Measurements from ENCODE around the gene MYO1C.
A peak's percentile ranks its signal among the peaks of the same experiment; 100 is the strongest.
"Not testable (repeated sequence)": the region's sequence is repeated elsewhere in the genome, so short reads cannot be mapped to it uniquely, and the experiment has no call there.

MYO1C gene

GRCh38 chr17:1460233-1460632 lies 32.3 kb downstream of the MYO1C start:
- DNase-seq, result no peak

DNA sequence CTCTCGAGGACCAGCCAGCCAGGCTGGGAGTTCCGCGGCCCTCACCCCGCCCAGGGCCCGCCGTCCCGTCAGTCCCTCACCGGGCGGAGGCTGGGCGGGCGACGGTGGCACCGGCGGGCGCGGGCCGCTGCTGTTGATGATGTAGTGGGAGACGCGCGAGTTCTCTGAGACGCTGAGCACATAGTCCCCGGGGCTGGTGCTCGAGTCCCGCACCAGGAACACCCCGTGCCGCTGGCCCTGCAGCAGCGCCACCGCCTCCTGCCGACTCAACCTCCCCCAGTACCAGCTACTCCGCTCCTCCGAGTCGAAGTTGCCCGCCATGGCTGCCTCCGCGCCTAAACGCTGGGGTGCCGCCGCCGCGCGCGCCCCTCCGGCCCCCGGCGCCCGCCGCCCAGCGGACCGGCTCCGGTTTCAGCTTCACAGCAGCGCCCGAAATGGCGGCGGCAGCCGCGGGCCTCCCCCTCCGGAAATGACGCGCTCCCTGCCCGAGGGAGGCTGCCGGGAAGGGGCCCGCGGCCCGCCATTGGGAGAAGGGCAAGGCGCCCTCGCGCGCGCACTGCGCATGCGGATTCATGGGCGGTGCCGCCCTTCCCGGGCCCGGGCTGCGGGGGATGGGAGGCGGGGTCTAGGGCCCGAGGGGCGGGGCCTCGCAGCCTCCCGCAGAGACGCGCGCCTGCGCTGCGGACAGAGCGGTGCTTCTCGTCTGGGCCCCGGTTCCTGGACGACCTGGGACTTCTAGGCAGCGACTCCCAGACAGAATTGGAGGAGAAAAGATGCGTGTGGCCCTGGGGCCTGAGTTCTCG lies 36.5 kb downstream of the MYO1C start, which contains the start of gene CRK:
Gene CRK, minus strand, starts transcription at position 436 of the 803 bp plus-strand sequence. Its CDS starts 115 bp downstream, at position 321.
- peak; percentile 94 for DNase-seq

- peak; percentile 59 for DNase-seq
Observed at GRCh38 chr17:1455291-1455796, 37.1 kb downstream of the MYO1C start.

- no peak for DNase-seq
Observed at GRCh38 chr17:1454541-1454940, 37.9 kb downstream of the MYO1C start.

GRCh38 chr17:1453694-1454093 lies 38.8 kb downstream of the MYO1C start:
- not testable (repeated sequence) for DNase-seq

- DNase-seq, result no peak
Observed at GRCh38 chr17:1452836-1453235, 39.6 kb downstream of the MYO1C start.

DNA sequence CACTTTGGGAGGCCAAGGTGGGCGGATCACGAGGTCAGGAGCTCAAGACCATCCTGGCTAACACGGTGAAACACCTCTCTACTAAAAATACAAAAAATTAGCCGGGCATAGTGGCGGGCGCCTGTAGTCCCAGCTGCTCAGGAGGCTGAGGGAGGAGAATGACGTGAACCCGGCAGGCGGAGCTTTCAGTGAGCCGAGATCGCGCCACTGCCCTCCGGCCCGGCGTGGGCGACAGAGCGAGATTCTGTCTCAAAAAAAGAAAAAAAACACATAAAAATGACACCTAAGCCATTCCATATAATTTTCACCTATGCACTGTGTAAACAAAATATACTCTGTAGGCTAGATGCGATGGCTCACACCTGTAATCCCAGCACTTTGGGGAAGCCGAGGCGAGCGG lies 42.2 kb downstream of the MYO1C start:
- not testable (repeated sequence) for DNase-seq

DNA sequence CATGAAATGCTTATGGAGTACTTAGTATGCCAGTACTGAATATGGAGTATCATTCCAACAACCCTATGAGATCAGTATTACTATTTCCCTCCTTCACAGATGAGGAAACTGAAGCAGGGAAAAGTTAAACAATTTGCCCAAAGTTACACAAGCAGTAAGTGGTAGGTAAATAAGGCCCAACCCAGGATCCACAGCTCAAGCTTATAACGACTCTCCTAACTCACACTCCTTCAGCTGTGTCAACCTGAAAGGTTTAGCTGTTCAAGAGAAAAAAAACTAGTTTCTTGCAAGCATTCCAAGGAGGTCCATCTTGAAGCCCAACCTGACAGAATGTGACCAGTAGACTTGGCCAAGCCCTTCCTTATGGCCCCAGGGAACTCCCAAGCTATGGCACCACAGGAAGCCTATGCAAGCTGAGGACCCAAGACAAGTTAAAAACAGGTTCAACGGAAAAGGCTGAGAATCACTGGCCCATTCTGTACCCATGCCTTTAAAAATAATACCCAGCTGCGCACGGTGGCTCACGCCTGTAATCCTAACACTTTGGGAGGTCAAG lies 43.0 kb downstream of the MYO1C start:
- no peak for DNase-seq

- DNase-seq, result no peak
Observed at GRCh38 chr17:1447052-1447451, 45.4 kb downstream of the MYO1C start.

DNA sequence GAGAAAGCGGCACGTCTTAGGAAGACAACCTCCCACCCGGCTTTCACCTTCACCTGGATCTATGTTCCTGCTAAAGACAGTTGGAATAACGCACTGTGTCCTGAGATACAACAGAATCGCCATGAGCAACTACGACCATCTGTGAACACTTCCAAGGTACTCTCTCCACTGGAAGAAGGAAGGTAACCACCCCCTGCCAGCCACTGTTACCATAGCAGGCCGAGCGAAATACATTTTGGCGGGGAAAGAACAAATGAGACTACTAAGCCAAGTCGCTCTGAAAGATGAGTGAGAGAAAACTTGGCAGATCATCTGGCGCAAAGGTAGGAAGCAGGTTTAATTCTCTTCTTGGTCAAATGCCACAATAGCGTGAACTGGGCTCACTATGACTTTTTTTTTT lies 46.3 kb downstream of the MYO1C start:
- DNase-seq, result no peak

- DNase-seq, result not testable (repeated sequence)
Observed at GRCh38 chr17:1445695-1446094, 46.8 kb downstream of the MYO1C start.

DNA sequence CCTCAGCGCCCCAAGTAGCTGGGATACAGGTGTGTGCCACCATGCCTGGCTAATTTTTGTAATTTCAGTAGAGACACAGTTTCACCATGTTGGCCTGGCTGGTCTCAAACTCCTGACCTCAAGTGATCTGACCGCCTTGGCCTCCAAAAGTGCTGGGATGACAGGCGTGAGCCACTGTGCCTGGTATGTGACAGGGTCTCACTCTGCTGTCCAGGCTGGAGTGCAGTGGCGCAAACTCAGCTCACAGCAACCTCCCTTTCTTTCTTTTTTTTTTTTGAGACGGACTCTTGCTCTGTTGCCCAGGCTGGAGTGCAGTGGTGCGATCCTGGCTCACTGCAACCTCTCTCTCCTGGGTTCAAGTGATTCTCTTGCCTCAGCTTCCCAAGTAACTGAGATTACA lies 49.8 kb downstream of the MYO1C start:
- DNase-seq, result not testable (repeated sequence)

DNA sequence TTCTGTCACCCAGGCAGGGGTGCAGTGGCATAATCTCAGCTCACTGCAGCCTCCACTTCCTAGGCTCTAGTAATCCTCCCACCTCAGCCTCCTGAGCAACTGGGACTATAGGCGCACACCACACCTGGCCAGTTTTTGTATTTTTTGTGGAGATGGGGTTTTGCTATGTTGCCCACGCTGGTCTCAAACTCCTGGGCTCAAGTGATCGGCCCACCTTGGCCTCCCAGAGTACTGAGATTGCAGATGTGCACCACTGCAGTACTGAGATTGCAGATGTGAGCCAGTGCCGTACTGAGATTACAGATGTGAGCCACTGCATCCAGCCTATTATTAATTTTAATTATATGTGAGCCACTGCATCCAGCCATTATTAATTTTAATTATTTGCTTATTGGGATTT lies 50.3 kb downstream of the MYO1C start:
- DNase-seq, result no peak

DNA sequence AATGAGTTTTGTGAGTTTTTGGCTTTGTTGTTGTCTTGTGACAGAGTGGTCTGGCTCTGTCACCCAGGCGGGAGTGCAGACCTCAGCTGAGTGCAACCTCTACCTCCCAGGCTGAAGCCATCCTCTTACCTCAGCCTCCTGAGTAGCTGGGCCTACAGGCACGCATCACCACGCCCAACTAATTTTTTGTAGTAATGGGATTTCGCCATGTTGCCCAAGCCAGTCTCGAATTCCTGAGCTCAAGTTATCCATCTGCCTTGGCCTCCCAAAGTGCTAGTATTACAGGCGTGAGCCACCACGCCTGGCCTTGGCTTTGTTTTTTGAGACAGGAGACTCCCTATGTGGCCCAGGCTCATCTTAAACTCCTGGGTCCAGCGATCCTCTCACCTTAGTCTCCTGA lies 51.6 kb downstream of the MYO1C start:
- DNase-seq, result no peak

- DNase-seq, result no peak
Observed at GRCh38 chr17:1438593-1439083, 53.8 kb downstream of the MYO1C start.

DNA sequence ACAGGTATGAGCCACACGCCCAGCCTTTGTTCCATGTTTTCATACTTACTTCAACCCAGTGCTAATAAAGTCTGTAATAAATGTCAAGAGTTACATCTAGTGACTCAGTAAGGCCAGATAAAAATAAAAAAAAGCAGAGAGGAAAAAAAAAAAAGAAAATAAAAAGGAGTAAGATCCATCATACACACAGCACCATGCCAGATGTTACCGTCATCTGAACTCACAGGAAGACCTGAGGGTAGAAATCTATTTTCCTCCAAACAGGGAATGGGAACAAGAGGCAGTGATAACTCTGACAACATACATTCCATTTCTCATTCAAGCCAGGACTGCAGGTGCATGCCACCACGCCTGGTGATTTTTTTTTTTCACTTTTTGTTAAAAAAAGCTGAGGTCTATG lies 57.2 kb downstream of the MYO1C start:
- no peak for DNase-seq

GRCh38 chr17:1434150-1434549 lies 58.3 kb downstream of the MYO1C start:
- no peak for DNase-seq

- DNase-seq, result no peak
Observed at GRCh38 chr17:1431631-1432104, 60.8 kb downstream of the MYO1C start.

DNA sequence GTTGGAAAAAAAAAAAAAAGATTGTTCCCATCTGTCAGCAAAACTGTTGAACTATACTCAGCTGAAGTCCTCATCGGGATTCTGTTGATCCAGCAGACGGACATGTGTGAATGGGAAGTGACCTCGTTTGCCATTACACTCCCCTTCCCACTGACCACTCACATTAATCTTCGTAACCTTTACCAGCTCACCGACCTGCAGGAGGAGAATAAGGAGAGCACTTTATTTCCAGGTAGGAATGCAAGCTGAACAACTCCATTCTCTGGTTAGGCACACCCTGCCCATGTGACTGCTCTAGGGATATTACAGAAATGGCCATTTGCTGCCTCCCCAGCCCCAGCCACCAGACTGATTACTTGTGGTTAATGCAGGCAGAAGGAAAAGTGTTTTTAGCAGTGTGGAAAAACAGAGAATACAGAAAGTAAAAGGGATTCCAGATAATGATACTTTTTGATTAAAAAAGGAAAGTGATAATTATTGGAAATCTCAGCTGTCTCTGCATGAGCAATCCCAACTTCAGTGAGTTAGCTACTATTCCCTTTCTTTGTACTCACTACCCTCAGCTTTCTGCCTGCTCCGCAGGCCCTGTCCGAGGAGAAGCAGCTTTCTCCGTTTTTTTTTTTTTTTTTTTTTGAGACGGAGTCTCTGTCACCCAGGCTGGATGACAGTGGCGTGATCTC lies 68.9 kb downstream of the MYO1C start:
- DNase-seq, result no peak

DNA sequence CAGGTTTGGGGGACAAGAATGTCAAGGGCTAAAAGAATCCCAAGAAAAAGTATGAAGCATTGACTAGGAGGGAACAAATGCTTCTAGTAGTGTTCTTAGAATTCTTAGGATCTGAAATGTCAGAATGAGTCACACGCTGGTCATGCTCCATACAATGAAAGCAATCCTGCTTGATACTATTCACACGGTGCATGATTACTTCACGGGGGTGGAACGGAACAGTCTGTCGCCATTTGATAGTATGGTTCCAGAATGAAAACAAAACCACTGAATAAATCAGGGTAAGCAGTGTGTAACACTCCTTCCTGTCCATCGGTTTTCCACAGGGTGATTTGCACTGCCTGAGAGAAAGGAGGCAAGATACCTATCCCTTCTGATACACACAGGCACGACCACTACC lies 69.6 kb downstream of the MYO1C start:
- DNase-seq, result no peak

GRCh38 chr17:1421470-1421869 lies 71.0 kb downstream of the MYO1C start:
- no peak for DNase-seq

- no peak for DNase-seq
Observed at GRCh38 chr17:1420981-1421380, 71.5 kb downstream of the MYO1C start.

DNA sequence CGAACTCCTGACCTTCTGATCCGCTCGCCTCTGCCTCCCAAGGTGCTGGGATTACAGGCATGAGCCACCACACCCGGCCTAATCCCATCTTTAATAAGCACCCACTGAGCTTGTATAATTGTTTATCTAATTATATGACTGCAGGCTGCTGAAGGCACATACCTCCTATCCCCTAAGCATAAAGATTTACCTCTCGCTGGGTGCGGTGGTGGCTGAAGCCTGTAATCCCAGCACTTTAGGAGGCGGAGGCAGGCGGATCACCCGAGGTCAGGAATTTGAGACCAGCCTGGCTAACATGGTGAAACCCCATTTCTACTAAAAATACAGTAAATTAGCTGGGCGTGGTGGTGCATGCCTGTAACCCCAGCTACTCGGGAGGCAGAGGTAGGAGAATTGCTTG lies 72.3 kb downstream of the MYO1C start:
- no peak for DNase-seq
